HG02759 (cell line): ENCODE measurements around the gene PHF23.

Source experiments
- ATAC-seq: cut with Tn5 transposase; IDR thresholded peaks from one replicate; pipeline ENCODE4 v1.9.1; 2021; ENCODE audit warnings: mild to moderate bottlenecking, moderate library complexity; ENCODE audit not compliant: unreplicated experiment

Gene PHF23

GRCh38 chr17:7207120-7208001, 31.9 kb downstream of the PHF23 start:
- ATAC-seq = no peak

GRCh38 chr17:7205561-7205960, 33.7 kb downstream of the PHF23 start:
- no peak for ATAC-seq

- ATAC-seq = peak; percentile 86
Measured at GRCh38 chr17:7204828-7205461, 34.3 kb downstream of the PHF23 start.

DNA sequence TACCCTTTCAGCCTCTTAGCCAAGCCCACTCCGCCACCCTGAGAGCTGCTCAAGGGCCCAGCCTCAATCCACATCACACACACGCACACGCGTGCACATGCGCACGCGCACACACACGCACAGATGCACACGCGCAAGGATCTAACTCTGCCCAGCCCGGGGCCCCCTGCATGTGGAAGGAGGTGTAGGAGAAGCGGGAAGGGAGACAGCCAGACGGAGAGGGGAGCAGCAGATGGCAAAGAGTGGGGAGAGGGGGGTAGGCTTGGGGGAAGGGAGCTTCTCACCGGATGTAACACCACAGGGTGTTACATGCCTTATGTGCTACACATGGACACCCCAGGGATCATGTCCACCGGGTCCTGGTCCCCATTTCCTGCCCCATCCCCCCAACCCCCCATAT, 34.9 kb downstream of the PHF23 start:
- no peak for ATAC-seq

DNA sequence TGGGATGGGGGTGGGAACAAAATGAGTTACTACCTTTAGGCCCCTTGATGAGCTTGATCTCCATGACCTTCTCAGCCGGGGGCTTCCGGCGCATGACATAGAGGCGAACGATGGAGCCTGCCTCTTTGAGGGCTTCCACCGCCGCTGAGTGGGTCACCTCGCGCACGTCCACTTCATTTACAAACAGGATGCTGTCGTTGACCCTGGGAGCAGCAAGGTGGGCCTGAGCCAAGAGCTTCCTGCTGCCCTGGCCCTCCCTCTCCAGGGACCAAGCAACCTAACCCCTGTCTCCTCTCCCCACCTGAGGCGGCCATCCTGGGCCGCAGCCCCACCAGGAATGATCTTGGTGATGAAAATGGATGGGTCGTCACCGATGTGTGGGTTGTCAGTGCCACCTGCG, 35.9 kb downstream of the PHF23 start:
- ATAC-seq = no peak

DNA sequence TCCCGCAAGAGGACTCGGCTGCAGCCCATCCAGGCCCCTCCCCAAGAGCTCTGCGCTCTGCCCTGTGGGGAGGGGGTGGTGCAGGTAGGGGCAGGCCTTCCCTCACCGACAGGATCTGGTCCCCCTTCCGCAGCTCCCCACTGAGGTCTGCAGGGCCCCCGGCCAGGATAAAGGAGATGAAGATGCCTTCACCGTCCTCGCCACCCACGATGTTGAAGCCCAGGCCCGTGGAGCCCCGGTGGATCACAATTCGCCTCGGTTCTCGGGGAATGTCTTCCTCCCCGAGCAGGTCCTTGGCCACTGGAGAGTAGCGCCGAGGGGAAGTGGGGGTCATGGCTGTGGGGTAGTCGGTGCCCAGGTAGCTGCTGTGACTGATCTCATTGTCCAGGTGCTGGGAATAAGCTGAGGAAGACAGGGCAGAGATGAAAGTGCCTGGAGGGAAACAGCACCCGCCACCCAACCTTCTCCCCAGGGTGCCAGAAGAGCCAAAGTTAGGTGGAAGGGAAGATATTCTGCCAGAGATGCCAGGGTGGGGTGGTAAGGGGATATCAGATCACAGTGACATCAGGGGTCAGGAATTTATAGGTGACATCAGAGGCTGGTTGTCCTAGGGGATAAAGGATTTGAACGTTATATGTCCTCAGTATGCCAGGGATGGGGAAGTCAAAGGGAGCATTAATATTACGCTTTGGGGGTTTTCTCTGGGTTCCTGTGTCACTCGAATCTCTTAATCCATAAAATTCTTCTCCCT, 42.4 kb downstream of the PHF23 start:
- ATAC-seq = no peak

DNA sequence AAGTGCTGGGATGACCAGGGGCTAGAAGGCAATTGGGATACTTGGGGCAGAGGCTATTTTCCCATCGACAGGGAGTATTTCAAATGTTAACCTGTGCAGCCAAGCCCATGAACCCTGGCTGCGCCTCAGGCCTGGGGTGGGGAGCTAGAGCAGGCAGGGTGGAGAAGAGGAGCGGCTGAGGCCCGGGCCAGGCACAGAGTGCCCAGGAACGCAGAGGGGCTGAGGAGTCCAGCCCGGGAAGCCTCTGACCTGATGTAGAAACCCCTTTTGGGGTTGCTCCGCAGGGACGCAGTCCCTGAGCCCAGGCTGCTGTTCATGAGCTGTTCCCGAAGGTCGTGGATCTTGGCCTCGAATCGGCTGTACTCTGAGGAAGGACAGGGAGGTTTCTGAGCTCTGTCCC, 43.3 kb downstream of the PHF23 start:
- no peak for ATAC-seq

DNA sequence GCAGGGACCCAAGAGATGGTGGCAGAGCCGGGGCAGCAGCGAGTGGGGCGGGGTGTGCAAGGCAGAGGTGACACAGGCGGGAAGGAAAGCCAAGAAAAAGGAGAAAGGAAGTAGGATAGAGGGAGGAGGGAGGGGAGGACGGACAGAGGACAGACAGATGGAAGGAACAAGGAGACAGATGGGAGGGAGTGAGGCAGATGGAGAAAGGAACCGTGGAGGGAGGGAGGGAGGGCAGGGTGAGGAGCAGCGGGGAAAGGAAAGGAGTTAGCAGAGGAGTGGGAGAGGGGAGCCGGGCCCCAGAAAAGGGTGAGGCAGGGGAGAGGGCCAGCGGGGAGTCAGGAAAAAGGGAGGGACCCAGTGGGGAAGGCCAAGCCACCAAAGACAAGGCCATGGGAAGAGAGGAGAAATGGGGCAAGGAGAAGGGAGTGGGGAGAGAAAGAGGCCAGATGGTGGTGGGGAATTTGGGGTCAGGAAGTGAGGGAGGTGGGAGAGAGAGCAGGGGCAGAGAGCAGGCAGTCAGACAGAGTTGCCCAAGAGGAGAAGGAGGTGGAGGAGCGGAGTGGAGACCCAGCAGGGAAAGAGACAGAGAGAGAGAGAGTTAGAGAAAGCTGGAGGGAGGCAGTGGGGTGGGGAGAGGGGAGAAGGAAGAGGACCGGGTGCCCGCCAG, 46.9 kb downstream of the PHF23 start:
- no peak for ATAC-seq

DNA sequence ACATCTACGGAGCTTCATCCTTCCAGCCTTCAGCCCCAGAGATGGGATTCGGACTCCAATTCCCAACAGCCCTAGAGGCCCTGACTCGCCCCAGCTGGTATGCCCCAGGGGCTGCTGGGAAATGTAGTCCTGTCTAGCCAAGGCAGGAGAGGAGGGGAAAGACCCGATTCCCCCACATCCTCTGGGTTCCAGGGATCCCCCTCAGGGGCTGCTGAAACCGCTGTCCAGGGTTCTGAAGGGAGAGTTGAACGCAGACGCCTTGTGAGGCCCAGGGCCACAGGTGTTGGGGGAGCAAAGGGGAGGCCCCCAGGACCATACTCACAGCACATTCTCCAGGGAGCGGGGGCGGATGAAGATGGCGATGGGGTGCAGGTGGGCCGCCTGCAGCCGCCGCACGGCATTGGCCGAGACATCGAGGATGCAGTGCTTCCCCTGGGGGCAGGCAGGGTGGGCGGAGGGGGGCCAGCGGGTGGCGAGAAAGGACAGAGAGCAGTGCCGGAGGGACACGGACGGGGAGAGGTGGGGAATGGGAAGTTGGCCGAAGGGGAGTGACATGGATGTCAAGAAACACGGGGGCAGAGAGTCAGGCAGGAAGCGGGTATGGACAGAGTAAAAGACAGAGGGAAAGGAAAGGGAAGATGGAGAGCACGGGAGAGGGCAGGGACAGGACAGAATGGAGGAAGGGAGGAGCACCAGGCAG, 47.5 kb downstream of the PHF23 start:
- no peak for ATAC-seq

- no peak for ATAC-seq
Measured at GRCh38 chr17:7191069-7191468, 48.2 kb downstream of the PHF23 start.

- no peak for ATAC-seq
Measured at GRCh38 chr17:7190276-7190917, 48.9 kb downstream of the PHF23 start.

GRCh38 chr17:7186241-7186640, 53.0 kb downstream of the PHF23 start:
- ATAC-seq = no peak
